GM12878 (cell line): Measurements from ENCODE around the gene PCYT1B. TPM values are rescaled to one million over a fixed set of nuclear protein-coding genes. Genes with fewer than 3 reads are reported as not detected.

Experiments
- BCL11A ChIP-seq: IDR thresholded peaks from 2 replicates; pipeline ENCODE4 v1.6.1; 2011; ENCODE audit warnings: low read depth, low read length
- BRCA1 ChIP-seq: IDR thresholded peaks from 2 replicates; pipeline ENCODE4 v1.6.1; 2011; ENCODE audit warnings: low read depth, low read length, improper control_type of control experiment
- E4F1 ChIP-seq: fragments of 450-650 bp; IDR thresholded peaks from 2 replicates; pipeline ENCODE4 v1.6.1; 2018; ENCODE audit warnings: borderline replicate concordance, mild to moderate bottlenecking; ENCODE audit not compliant: partially characterized antibody
- EED ChIP-seq: sonication (generic); IDR thresholded peaks from 2 replicates; pipeline ENCODE4 v1.6.1; 2016; ENCODE audit warnings: antibody characterized with exemption, low read depth
- FOS ChIP-seq: IDR thresholded peaks from 3 replicates; pipeline ENCODE4 v1.6.1; 2011; ENCODE audit warnings: borderline replicate concordance; ENCODE audit not compliant: insufficient read length; ENCODE audit errors: extremely low read depth
- HDAC2 ChIP-seq: fragments of 200-600 bp; sonication (generic); IDR thresholded peaks from 2 replicates; pipeline ENCODE4 v1.6.1; 2017
- HDAC6 ChIP-seq: fragments of 200-600 bp; sonication (generic); IDR thresholded peaks from one replicate; pipeline ENCODE4 v1.8.0; 2017; ENCODE audit warnings: antibody characterized with exemption; ENCODE audit not compliant: unreplicated experiment
- IKZF2 ChIP-seq, 2 experiments: fragments of 450-650 bp; IDR thresholded peaks; 2 replicates each; pipeline ENCODE4 v1.6.1; 2017; ENCODE audit warnings: mild to moderate bottlenecking in 2 of 2, moderate library complexity in 2 of 2
- MAX ChIP-seq: IDR thresholded peaks from 2 replicates; pipeline ENCODE4 v1.6.1; 2012; ENCODE audit warnings: low read depth, low read length, improper control_type of control experiment
- MEF2B ChIP-seq: fragments of 450-650 bp; IDR thresholded peaks from 2 replicates; pipeline ENCODE4 v1.6.1; 2018; ENCODE audit warnings: mild to moderate bottlenecking, moderate library complexity; ENCODE audit not compliant: partially characterized antibody, poor library complexity, severe bottlenecking
- PBX3 ChIP-seq: IDR thresholded peaks from 2 replicates; pipeline ENCODE4 v1.6.1; 2011; ENCODE audit warnings: mild to moderate bottlenecking, low read depth, low read length, moderate library complexity; ENCODE audit not compliant: insufficient replicate concordance
- REST ChIP-seq: IDR thresholded peaks from 2 replicates; pipeline ENCODE4 v1.6.1; 2012; ENCODE audit warnings: mild to moderate bottlenecking, low read depth, low read length
- RFX5 ChIP-seq: IDR thresholded peaks from 2 replicates; pipeline ENCODE4 v1.6.1; 2011; ENCODE audit warnings: low read depth, low read length, improper control_type of control experiment
- SP1 ChIP-seq: IDR thresholded peaks from one replicate; pipeline ENCODE4 v1.6.1; 2011; ENCODE audit warnings: low read depth, low read length
- TCF12 ChIP-seq: IDR thresholded peaks from 2 replicates; pipeline ENCODE4 v1.6.1; 2011; ENCODE audit warnings: low read depth, mild to moderate bottlenecking, low read length
- TCF3 ChIP-seq: IDR thresholded peaks from 2 replicates; pipeline ENCODE4 v1.6.1; 2012; ENCODE audit warnings: low read depth, mild to moderate bottlenecking, low read length, borderline replicate concordance; ENCODE audit not compliant: insufficient read depth
- ZNF592 ChIP-seq: fragments of 450-650 bp; IDR thresholded peaks from 2 replicates; pipeline ENCODE4 v1.6.1; 2017; ENCODE audit warnings: mild to moderate bottlenecking, moderate library complexity
- ZNF622 ChIP-seq: fragments of 450-650 bp; IDR thresholded peaks from 2 replicates; pipeline ENCODE4 v1.6.1; 2017; ENCODE audit warnings: mild to moderate bottlenecking, inconsistent platforms
- polyA plus RNA-seq, 11 experiments: library from polyadenylated mRNA; depleted of rRNA in 4 of 11; unstranded in 6 of 11; stranded (reverse) in 5 of 11; fragments of >200 nt; fragmentation: Nextera tagmentation in 4 of 11; fragmentation: Illumina TruSeq in 1 of 11; extraction: Ambion mirVana in 4 of 11; extraction: Trizol in 1 of 11; gene quantifications; 1 replicate in 1 of 11; 2 replicates in 10 of 11; pipeline versions ENCODE4 v1.2.1 to v1.2.3, GENCODE V29; 2011 to 2016; ENCODE audit warnings: inconsistent platforms in 2 of 11, missing spikeins in 2 of 11, low read depth in 1 of 11
- total RNA-seq, 4 experiments: library from RNA; depleted of rRNA in 3 of 4; stranded (reverse); fragments of >200 nt in 3 of 4; fragmentation: Illumina TruSeq in 1 of 4; extraction: Trizol in 1 of 4; gene quantifications; 2 replicates each; pipeline versions ENCODE4 v1.2.1 to v1.2.3, GENCODE V29; 2013 to 2021

PCYT1B gene
- total and polyA plus RNA-seq, 10 of the 15 experiments (the other 5 are each of a cell fraction or from before 2014, with no cell fraction given), result 0.10 TPM; not detected in 9

- TF ChIP-seq PBX3 (no peak), HDAC6 (no peak), ZNF622 (no peak), MAX (no peak), EED (peak; percentile 65), RFX5 (no peak), IKZF2 (IDR thresholded peaks at IDR 0.05) (peak; percentile 81 to 85), BCL11A (no peak), REST (no peak), ZNF592 (no peak), BRCA1 (no peak), TCF3 (no peak), HDAC2 (no peak), FOS (no peak), E4F1 (peak; percentile 55), MEF2B (peak; percentile 66), TCF12 (0 out of 2 replicates have a peak, but pooled peaks have one; percentile 28), SP1 (peak; percentile 51)
These were observed 46.5 kb upstream of the PCYT1B start, which contains the start of gene POLA1 (continued) for GRCh38 chrX:24693453-24694202.
